Heart left ventricle (tissue), 13 donors: ENCODE data around the gene RDM1.

Experiments used
- CTCF ChIP-seq, 12 donors: fragments of 200-600 bp; sonication (generic) in 4 of 12; IDR thresholded peaks; one replicate each; pipeline versions ENCODE4 v1.5.0 to v1.8.0; 2018 to 2022; ENCODE audit warnings: antibody characterized with exemption in 12 of 12, mild to moderate bottlenecking in 5 of 12
- POLR2A ChIP-seq, 2 donors: fragments of 450-650 bp; IDR thresholded peaks; one replicate each; pipeline ENCODE4 v1.6.1; 2017; ENCODE audit warnings: antibody characterized with exemption in 2 of 2, mild to moderate bottlenecking in 2 of 2, moderate library complexity in 2 of 2
- donor health status: ischemic (EF 13 %, LVEDD 7.1; RV severe dilation, severe dysfunction).
- donor health status: DM: no; HTN: yes; CAD: no.
- donor health status: DM: no; HTN: no; CAD: no.
- donor health status: ischemic (EF 25% LVEDD 6.9; RV normal size, moderate dysfunction).
- donor health status: ischemic (EF 25% LVEDD 5.7; RV mildly dilated, moderate dysfunction).
- donor health status: ischemic (EF 35%, LVEDD 5.7; RV mildly dilated, moderate dysfunction).
- donor health status: nonischemic (EF 11% LVEDD 7.7; RV severe dilation, severe dysfunction).
- donor health status: DM: yes; HTN: yes; CAD: no.
- donor health status: PGD.
- donor health status: ischemic (EF 29% LVEDD 5.4; RV normal size, mild dysfunction).
- donor health status: nonischemic (EF 23%, LVEDD 6.1; RV moderate dilation, normal function).

GRCh38 chr17:35969558-35970380 lies 39.2 kb upstream of the RDM1 start:
- TF ChIP-seq CTCF (IDR thresholded peaks at IDR 0.05) (peak; percentile 72 to 94 (median 84)), POLR2A (IDR thresholded peaks at IDR 0.05) (no peak)
